Esophagus squamous epithelium (tissue), 5 donors: ENCODE data around the gene MSL2. TPM values are rescaled to one million over a fixed set of nuclear protein-coding genes. Genes with fewer than 3 reads are reported as not detected.
"Not testable (repeated sequence)": the region's sequence is repeated elsewhere in the genome, so short reads cannot be mapped to it uniquely, and the experiment has no call there.

Experiments
- DNase-seq: peaks from one replicate; lab custom pipeline; 2025; lab: John Stamatoyannopoulos, UW
- H3K27ac ChIP-seq, 4 donors: fragments of 200-600 bp; sonication (generic); one replicate each; pipeline ENCODE4 v1.5.1; 2016 to 2019; ENCODE audit warnings: mild to moderate bottlenecking in 1 of 4
- H3K27me3 ChIP-seq, 4 donors: fragments of 200-600 bp; sonication (generic); 1 replicate in 3 of 4; 2 replicates in 1 of 4; pipeline versions ENCODE4 v1.5.1 to v1.6.0; 2017 to 2021; ENCODE audit warnings: antibody characterized with exemption in 1 of 4
- H3K36me3 ChIP-seq, 3 donors: fragments of 200-600 bp; sonication (generic); one replicate each; pipeline ENCODE4 v1.5.1; 2016 to 2019
- H3K4me1 ChIP-seq, 3 donors: fragments of 200-600 bp; sonication (generic); one replicate each; pipeline ENCODE4 v1.5.1; 2017 to 2019
- H3K4me3 ChIP-seq, 4 donors: fragments of 200-600 bp; sonication (generic); 1 replicate in 3 of 4; 2 replicates in 1 of 4; pipeline ENCODE4 v1.5.1; 2016 to 2019; ENCODE audit warnings: mild to moderate bottlenecking in 2 of 4, moderate library complexity in 1 of 4
- H3K9me3 ChIP-seq, 3 donors: fragments of 200-600 bp; sonication (generic); one replicate each; pipeline ENCODE4 v1.5.1; 2016 to 2019
- CTCF ChIP-seq, 6 experiments: fragments of 450-650 bp in 4 of 6; fragments of 200-600 bp in 2 of 6; sonication (generic) in 2 of 6; IDR thresholded peaks; one replicate each; pipeline ENCODE4 v1.5.1; 2016 to 2019; ENCODE audit warnings: antibody characterized with exemption in 6 of 6, mild to moderate bottlenecking in 4 of 6, moderate library complexity in 4 of 6
- POLR2A ChIP-seq, 4 donors: fragments of 450-650 bp; IDR thresholded peaks; one replicate each; pipeline ENCODE4 v1.6.1; 2017; ENCODE audit warnings: antibody characterized with exemption in 4 of 4, mild to moderate bottlenecking in 4 of 4, moderate library complexity in 3 of 4
- WGBS, 2 donors: methylation state at CpG; one replicate each; pipeline ENCODE4 v1.1.5; 2018; 5-methylcytosine and 5-hydroxymethylcytosine counted together
- intact Hi-C: fragments of 100-400 bp; cut with DNase I; formaldehyde crosslinking; loops from one replicate; pipeline ENCODE4 v1.15.0; 2022
- total RNA-seq, 4 donors: library from RNA; depleted of rRNA; stranded (reverse); fragments of >200 nt; gene quantifications; one replicate each; pipeline ENCODE4 v1.1.0, GENCODE V29; 2016
- donor health status: DM: yes; HTN: yes; CAD: no.

The MSL2 gene
- total RNA-seq, 4 donors from 2014 or later = 12.9 to 24.8 (median 16.5) TPM

- intact Hi-C loops = no loop called here
- Histone ChIP-seq H3K27me3 (no peaks in the 10 kb centered on the region), H3K27ac (no peak overlapping the region), H3K4me3 (no peak overlapping the region), H3K9me3 (no peaks in the 10 kb centered on the region), H3K36me3 (no peaks in the 10 kb centered on the region), H3K4me1 (no peaks in the 10 kb centered on the region)
- TF ChIP-seq POLR2A (IDR thresholded peaks at IDR 0.05) (no peak), CTCF (IDR thresholded peaks at IDR 0.05) (no peak)
- no peak for DNase-seq
- 65 to 76% methylated on average over 2 of the region's 2 CpGs for WGBS, 2 donors
Observed at GRCh38 chr3:136236109-136236508, 40.0 kb upstream of the MSL2 start.

GRCh38 chr3:136235545-136235944 lies 39.4 kb upstream of the MSL2 start:
- H3K27me3 ChIP-seq = no peaks in the 10 kb centered on the region
- TF ChIP-seq POLR2A (IDR thresholded peaks at IDR 0.05) = no peak
- no peak for TF ChIP-seq CTCF (IDR thresholded peaks at IDR 0.05)
- no peaks in the 10 kb centered on the region for H3K36me3 ChIP-seq
- whole genome bisulfite sequencing, 2 donors = 80% methylated on average over 1 of the region's 1 CpG; no CpG with 5 or more reads in 1 of the 2 donors
- H3K27ac ChIP-seq = no peak overlapping the region
- H3K4me1 ChIP-seq = no peaks in the 10 kb centered on the region
- intact Hi-C loops = no loop called here
- no peak overlapping the region for H3K4me3 ChIP-seq
- H3K9me3 ChIP-seq = no peaks in the 10 kb centered on the region
- no peak for DNase-seq

GRCh38 chr3:136232413-136232812 lies 36.3 kb upstream of the MSL2 start:
- H3K36me3 ChIP-seq = no peaks in the 10 kb centered on the region
- no peak for TF ChIP-seq CTCF (IDR thresholded peaks at IDR 0.05)
- TF ChIP-seq POLR2A (IDR thresholded peaks at IDR 0.05) = no peak
- intact Hi-C loops = no loop called here

GRCh38 chr3:136222746-136223145 lies 26.6 kb upstream of the MSL2 start:
- H3K27ac ChIP-seq, H3K27me3 ChIP-seq, H3K9me3 ChIP-seq, H3K4me3 ChIP-seq, H3K36me3 ChIP-seq, intact Hi-C loops, DNase-seq, H3K4me1 ChIP-seq: not testable (repeated sequence)
- WGBS, 2 donors = 78 to 88% methylated on average over 4 of the region's 4 CpGs

More at GRCh38 chr3:136232413-136232812, 36.3 kb upstream of the MSL2 start:
- no peaks in the 10 kb centered on the region for H3K27me3 ChIP-seq
- H3K9me3 ChIP-seq = no peaks in the 10 kb centered on the region
- WGBS, 2 donors = 45 to 51% methylated on average over 2 of the region's 2 CpGs
- no peaks in the 10 kb centered on the region for H3K4me1 ChIP-seq
- no peak overlapping the region for H3K4me3 ChIP-seq
- no peak for DNase-seq
- H3K27ac ChIP-seq = no peak overlapping the region

- Histone ChIP-seq H3K27me3 (peaks cover 0 to 29% (median 0%) of the 10 kb centered on the region in 4 donors), H3K4me1 (no peaks in the 10 kb centered on the region), H3K4me3 (no peak overlapping the region), H3K36me3 (no peaks in the 10 kb centered on the region), H3K27ac (no peak overlapping the region), H3K9me3 (no peaks in the 10 kb centered on the region)
- TF ChIP-seq POLR2A (IDR thresholded peaks at IDR 0.05) (no peak), CTCF (IDR thresholded peaks at IDR 0.05) (no peak)
- DNase-seq = no peak
- intact Hi-C loops = no loop called here
- WGBS, 2 donors = 65 to 70% methylated on average over 2 of the region's 2 CpGs
Observed at GRCh38 chr3:136211547-136211946, 15.4 kb upstream of the MSL2 start.

- DNase-seq = no peak
- H3K36me3 ChIP-seq = no peaks in the 10 kb centered on the region
- intact Hi-C loops = no loop called here
- peaks cover 0 to 29% (median 0%) of the 10 kb centered on the region in 4 donors for H3K27me3 ChIP-seq
- no peak overlapping the region for H3K4me3 ChIP-seq
- no peaks in the 10 kb centered on the region for H3K9me3 ChIP-seq
- H3K4me1 ChIP-seq = no peaks in the 10 kb centered on the region
- TF ChIP-seq POLR2A (IDR thresholded peaks at IDR 0.05) (no peak), CTCF (IDR thresholded peaks at IDR 0.05) (no peak)
- H3K27ac ChIP-seq = no peak overlapping the region
Observed at GRCh38 chr3:136209921-136210320, 13.8 kb upstream of the MSL2 start.
